NB4 (cell line): Measurements from ENCODE around the gene PLCXD1.
"Not testable (repeated sequence)": the region's sequence is repeated elsewhere in the genome, so short reads cannot be mapped to it uniquely, and the experiment has no call there.

Source experiments
- DNase-seq: peaks from one replicate; pipeline ENCODE4 v3.0.0; 2010; ENCODE audit warnings: low read depth
- H3K4me3 ChIP-seq: one replicate; pipeline ENCODE4 v1.5.1; 2011; ENCODE audit warnings: mild to moderate bottlenecking, low read depth, low read length, moderate library complexity
- CTCF ChIP-seq: IDR thresholded peaks from one replicate; pipeline ENCODE4 v1.5.1; 2012; ENCODE audit warnings: low read depth, low read length
- MYC ChIP-seq: IDR thresholded peaks from 2 replicates; pipeline ENCODE4 v1.6.1; 2011; ENCODE audit warnings: low read depth, low read length
- POLR2A ChIP-seq: IDR thresholded peaks from 2 replicates; pipeline ENCODE4 v1.6.1; 2011; ENCODE audit warnings: mild to moderate bottlenecking; ENCODE audit not compliant: insufficient read length; ENCODE audit errors: extremely low read depth
- TF ChIP-seq, protein P1 (sequence below): IDR thresholded peaks from 2 replicates; pipeline ENCODE4 v1.6.1; 2011; ENCODE audit warnings: low read depth, low read length

PLCXD1 gene

DNA sequence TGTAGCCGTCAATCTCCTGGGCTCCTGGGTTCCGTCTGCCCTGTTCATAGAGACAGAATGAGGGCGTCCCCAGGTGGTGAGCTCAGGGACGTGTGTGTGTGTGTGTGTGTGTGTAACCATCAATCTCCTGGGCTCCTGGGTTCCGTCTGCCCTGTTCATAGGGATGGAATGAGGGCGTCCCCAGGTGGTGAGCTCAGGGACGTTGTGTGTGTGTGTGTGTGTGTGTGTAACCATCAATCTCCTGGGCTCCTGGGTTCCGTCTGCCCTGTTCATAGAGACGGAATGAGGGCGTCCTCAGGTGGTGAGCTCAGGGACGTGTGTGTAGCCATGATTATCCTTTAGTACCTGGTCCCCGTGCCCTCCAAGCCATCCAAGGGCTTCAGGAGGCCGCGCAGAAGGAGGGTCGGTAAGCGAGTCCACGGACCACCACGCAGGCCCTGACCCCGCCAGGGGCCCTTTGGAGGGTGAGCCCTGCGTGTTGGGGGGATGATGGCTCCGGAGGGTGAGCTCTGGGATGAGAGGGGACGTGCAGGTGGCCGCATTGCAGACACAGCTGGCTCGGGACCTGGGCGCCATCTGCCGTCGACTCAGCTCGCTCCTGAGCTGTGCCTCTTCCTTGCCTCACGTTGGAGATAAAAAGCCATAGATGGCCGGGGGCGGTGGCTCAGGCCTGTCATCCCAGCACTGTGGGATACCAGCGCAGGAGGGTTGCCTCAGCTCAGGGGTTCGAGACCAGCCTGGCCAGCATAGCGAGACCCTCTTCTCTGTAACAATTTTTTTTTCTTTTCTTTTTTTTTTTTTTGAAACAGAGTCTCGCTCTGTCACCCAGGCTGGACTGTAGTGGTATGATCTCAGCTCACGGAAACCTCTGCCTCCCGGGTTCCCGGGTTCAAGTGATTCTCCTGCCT, 42.8 kb downstream of the PLCXD1 start:
- TF ChIP-seq POLR2A (no peak), MYC (no peak), CTCF (no peak)
- TF ChIP-seq, protein P1, sequence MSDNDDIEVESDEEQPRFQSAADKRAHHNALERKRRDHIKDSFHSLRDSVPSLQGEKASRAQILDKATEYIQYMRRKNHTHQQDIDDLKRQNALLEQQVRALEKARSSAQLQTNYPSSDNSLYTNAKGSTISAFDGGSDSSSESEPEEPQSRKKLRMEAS = no peak
- no peak overlapping the region for H3K4me3 ChIP-seq
- peak; percentile 57 for DNase-seq

DNA sequence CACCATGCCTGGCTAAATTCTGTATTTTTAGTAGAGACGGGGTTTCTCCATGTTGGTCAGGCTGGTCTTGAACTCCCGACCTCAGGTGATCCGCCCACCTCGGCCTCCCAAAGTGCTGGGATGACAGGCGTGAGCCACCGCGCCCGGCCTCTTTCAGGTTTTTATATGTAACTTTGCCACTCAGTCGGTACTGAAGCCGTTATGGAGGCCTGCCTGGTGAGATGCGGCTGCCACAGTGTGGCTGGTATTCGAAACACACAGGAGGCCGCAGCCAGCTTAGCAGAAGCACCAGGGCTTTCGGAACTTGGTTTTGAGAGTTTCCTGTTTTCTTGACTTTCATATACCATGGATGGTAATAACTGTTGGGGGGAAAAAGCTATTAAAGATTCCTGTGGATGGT, 43.5 kb downstream of the PLCXD1 start:
- not testable (repeated sequence) for H3K4me3 ChIP-seq, DNase-seq

DNA sequence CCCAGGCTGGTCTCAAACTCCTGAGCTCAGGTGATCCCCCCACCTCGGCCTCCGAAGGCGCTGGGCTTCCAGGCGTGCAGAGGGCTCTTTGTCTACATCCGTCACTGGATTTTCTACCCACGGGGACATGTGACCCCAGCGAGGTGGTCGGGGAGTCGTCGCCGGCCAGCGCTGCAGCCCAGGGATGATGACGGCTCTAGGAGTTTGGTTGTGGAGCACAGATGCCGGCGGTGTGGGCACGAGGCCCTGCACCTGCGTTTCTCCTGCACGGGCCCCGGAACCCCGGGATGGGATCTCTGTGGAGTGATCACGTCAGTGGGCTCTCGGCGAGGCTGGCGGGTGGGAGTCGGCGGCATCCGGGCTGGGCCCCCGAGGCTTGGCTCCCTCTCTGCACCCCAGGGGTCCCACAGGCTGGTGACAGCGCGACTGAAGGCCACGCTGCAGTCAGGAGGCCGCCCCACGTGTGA, 46.5 kb downstream of the PLCXD1 start:
- TF ChIP-seq MYC = no peak
- TF ChIP-seq, protein P1 = no peak
- no peak for TF ChIP-seq CTCF
- no peak for TF ChIP-seq POLR2A
- DNase-seq = no peak
- no peak overlapping the region for H3K4me3 ChIP-seq

DNA sequence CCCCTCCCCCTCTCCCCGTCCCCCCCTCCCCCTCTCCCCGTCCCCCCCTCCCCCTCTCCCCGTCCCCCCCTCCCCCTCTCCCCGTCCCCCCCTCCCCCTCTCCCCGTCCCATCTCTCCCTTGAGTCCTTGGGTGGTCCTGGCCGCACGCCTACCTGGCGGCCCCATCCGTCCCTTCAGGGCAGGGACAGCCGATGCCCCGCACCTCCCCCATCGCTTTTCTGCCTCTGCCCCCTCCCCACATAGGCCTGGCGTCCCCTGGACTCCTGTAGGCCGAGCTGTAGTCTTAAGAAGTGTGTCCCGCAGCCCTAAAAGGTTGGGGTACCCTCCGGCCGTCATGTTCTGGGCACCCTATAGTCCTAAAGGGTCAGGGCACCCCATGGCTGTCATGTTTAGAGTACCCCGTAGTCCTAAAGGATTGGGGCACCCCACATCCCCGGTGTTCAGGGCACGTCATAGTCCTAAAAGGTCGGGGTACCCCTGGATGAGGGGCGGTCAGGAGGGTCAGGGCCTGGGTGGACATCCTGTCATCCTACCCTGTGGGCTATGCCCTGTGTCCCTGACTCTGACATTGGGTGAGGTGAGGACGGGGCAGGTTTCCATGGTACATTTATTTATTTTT, 48.2 kb downstream of the PLCXD1 start:
- DNase-seq = no peak
- no peak overlapping the region for H3K4me3 ChIP-seq
- TF ChIP-seq MYC (no peak), POLR2A (no peak), CTCF (no peak)
- TF ChIP-seq, protein P1 = no peak

- DNase-seq, H3K4me3 ChIP-seq: not testable (repeated sequence)
Observed at GRCh38 chrX:330141-330725, 49.1 kb downstream of the PLCXD1 start.

DNA sequence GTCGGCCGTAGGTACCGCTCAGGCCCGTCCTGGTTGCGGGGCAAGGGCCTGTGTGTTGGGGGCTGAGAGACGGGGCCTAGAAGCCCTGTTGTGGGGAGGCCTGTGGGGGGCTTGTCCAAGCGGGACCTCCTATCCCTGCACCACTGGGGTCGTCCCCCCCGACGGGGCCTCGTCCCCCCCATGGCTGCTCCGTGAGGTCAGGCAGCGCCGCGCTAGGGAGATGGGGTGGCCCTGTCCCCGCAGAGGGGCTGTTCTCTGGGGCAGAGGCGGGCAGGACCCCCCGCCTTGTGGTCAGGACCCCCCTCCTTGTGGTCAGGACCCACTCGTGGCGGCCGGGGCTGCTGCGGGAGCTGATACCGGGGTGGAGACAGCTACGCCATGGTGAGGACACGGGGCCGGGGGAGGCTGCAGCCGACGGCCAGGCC, 49.6 kb downstream of the PLCXD1 start:
- DNase-seq = no peak
- no peak overlapping the region for H3K4me3 ChIP-seq
- no peak for TF ChIP-seq MYC
- no peak for TF ChIP-seq POLR2A
- TF ChIP-seq, protein P1 = no peak
- no peak for TF ChIP-seq CTCF
